Right renal cortex interstitium (tissue), 3 donors: ENCODE results near the gene CEND1. TPM values are rescaled to one million over a fixed set of nuclear protein-coding genes. Genes with fewer than 3 reads are reported as not detected.

Experiments
- DNase-seq, 3 donors: peaks; one replicate each; pipeline ENCODE4 v3.0.0-alpha.2; 2013; ENCODE audit warnings: low read depth in 3 of 3, low spot score in 2 of 3
- polyA plus RNA-seq, 3 donors: library from polyadenylated mRNA; unstranded; fragments of 120-200 nt; gene quantifications; one replicate each; pipeline ENCODE4 v1.2.1, GENCODE V29; 2013; ENCODE audit not compliant: insufficient read length in 3 of 3

Gene CEND1
- polyA plus RNA-seq, 3 donors: 0.24 to 0.29 (median 0.27) TPM

- no peak for DNase-seq
These were observed 7.4 kb downstream of the CEND1 start for GRCh38 chr11:782264-783174.

- DNase-seq: no peak
These were observed 9.8 kb downstream of the CEND1 start for GRCh38 chr11:779955-780532.

GRCh38 chr11:778976-779954, 10.6 kb downstream of the CEND1 start:
- no peak for DNase-seq

- DNase-seq: peak in 2 of 3 donors; percentile 76 to 80
These were observed 12.3 kb downstream of the CEND1 start, which contains the start of gene GATD1 for GRCh38 chr11:777288-778255. Gene GATD1 (minus strand): TSS chr11:777487. CDS start chr11:777462, 25 bp downstream.

DNA sequence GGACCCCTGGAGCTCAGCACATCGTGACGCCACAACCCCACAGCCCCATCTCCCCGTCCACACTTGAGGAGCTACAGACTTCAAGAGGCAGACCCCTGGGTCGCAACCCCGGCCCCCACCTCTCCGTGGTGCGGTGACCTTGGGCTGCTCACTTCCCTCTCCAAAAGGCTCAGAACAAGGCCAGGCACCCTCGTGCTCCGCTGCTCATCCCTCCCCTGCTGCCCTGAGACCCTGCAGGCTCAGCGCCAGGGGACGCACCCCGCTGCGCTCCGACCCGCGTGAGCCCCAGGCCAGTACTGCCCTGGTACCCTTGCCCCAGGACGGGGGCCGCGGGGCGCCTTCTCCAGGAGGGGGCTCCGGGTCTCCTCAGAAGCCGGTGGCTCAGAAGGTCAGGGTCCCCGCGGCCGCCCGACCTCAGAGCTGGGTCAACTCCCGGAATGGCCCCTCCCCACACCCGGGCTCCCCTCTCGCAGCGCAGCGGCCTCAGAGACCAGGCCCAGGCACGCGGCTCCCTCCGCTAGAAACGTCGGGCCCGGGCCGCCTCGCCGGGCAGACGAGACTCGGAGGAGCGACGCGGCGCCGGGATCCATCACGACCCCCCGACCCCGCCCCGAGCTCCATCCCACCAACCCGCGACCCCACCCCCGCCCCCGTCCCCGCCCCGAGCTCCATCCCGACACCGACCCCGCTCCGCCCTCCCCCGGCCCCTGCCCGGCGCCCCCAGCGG, 13.2 kb downstream of the CEND1 start:
- no peak for DNase-seq

GRCh38 chr11:776263-776560, 13.7 kb downstream of the CEND1 start:
- DNase-seq: no peak

DNA sequence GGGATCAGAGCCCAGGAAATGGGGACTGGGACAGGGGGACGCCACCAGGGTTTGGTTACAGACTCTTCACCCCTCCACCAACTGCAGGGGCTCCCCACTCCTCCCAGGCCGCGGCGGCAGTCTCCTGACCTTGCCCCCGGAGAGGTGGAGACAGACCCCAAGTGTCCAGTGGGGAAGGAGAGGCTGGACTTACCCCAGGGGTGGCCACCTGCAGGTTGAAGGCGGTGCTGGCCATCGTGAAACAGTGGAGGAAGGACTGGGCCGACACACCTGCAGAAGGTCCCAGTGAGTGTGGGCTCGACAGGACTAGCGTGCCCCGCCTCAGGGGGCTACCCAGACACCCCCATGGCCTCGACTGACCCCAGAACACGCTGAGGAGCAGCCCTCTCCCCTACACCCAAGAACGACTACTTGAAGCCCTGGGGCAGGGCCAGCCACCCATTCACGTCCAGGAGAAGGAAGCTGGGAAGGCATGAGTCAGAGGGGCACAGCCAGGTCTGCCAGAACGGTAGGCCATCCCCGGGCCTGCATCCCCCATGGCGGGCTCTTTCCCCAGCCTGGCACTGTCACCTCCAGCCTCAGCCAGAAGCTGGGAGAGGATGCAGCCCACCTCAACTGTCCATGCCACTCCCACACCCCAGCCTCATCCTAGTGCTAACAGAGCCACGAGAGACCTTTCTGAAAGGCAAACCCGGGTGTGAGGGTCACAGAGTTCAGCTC, 14.9 kb downstream of the CEND1 start:
- DNase-seq: no peak

GRCh38 chr11:773830-774229, 16.1 kb downstream of the CEND1 start:
- DNase-seq: no peak

- DNase-seq: no peak
These were observed 16.5 kb downstream of the CEND1 start for GRCh38 chr11:773425-773824.

GRCh38 chr11:772429-773390, 17.2 kb downstream of the CEND1 start:
- no peak for DNase-seq

- no peak for DNase-seq
These were observed 18.2 kb downstream of the CEND1 start for GRCh38 chr11:771617-772204.

DNA sequence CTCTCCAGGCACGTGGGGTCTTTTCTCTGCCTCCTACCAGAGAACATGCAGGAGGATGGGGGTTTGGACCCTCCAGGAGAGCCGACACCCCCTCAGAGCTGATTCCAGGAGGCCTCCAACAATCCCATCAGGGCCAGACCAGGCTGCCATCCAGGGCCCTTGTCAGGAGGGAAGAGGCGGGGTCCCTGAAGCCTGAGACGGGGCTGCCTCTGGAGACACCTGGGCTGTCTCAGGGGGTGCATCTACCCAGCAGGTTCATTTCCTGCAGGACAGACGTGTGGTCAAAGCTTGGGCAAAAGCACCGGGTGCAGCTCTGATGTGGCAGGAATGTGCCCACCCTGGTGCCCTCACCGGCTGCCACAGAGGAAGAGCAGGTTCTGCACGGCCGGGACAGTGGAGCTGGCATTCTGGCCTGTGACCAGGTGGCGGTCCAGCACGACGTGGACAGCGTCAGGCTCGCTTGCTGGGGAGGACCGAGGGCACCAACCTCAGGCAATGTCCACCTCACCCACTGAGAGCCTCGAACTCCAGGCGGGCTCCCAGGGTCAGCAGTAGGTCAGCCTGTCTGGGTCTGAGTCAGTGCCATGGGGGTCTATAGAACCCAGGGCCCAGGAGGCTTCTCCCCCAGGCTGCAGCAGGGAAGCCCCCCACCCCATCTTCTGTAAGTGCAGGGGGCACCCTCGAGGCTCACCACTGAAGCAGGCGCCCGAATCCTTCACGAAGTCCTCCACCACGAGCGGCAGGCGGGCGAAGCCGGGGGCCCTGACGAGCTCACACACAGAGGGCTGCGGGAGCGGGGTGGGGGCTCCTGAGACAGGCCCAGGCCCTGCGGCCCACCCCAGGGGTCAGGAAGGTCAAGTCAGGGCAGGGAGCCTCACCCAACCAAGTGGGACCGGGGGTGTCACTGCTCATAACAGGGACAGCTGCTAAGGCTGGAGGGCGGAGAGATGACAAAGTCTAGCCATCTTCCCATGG, 19.0 kb downstream of the CEND1 start:
- DNase-seq: no peak

GRCh38 chr11:769887-770641, 19.8 kb downstream of the CEND1 start:
- no peak for DNase-seq

DNA sequence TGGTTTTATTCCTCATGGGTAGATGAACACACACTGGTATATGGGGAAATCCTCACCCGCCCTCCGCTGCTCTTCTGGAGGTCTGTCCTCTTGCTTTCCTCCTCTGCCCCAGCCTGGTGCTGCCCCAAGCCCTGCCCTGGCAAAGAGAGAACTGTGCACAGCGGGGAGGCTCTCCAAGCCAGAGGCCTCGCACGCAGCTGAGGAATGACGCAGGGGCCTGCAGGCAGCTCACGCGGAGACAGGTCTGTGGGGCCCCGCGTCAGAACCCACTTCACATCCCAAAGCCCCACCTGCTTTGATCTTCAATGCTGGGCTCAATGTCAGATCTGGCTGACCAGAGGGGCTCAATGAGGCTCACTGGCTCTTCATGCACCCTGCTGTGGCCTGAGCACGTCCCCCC, 22.7 kb downstream of the CEND1 start:
- DNase-seq: no peak

GRCh38 chr11:766936-767210, 23.0 kb downstream of the CEND1 start:
- no peak for DNase-seq
